ENCODE measurements around the gene ZNF516.

The ZNF516 gene

GRCh38 chr18:76405681-76406356, 89.2 kb downstream of the ZNF516 start:
- no peak for DNase-seq (ENCODE audit: low read depth)

GRCh38 chr18:76405280-76405679, 89.8 kb downstream of the ZNF516 start:
- no peak for DNase-seq (ENCODE audit: low read depth)
- TF ChIP-seq CTCF (IDR thresholded peaks at IDR 0.05; ENCODE audit: control insufficient read depth, extremely low read depth, insufficient read depth), result no peak
- no peak overlapping the region for H3K4me3 ChIP-seq (ENCODE audit: low read depth, low read length)

More at GRCh38 chr18:76405681-76406356, 89.2 kb downstream of the ZNF516 start:
- H3K4me3 ChIP-seq (ENCODE audit: low read depth, low read length), result no peak overlapping the region
- peak; percentile 75 for TF ChIP-seq CTCF (IDR thresholded peaks at IDR 0.05; ENCODE audit: control insufficient read depth, extremely low read depth, insufficient read depth)

- TF ChIP-seq CTCF (IDR thresholded peaks at IDR 0.05; ENCODE audit: control insufficient read depth, extremely low read depth, insufficient read depth), result no peak
- no peak for DNase-seq (ENCODE audit: low read depth)
- H3K4me3 ChIP-seq (ENCODE audit: low read depth, low read length), result no peak overlapping the region
Observed at GRCh38 chr18:76404345-76404831, 90.7 kb downstream of the ZNF516 start.

- DNase-seq (ENCODE audit: low read depth), result no peak
- H3K4me3 ChIP-seq (ENCODE audit: low read depth, low read length), result no peak overlapping the region
- no peak for TF ChIP-seq CTCF (IDR thresholded peaks at IDR 0.05; ENCODE audit: control insufficient read depth, extremely low read depth, insufficient read depth)
Observed at GRCh38 chr18:76402026-76402990, 92.7 kb downstream of the ZNF516 start.

- no peak for DNase-seq (ENCODE audit: low read depth)
- H3K4me3 ChIP-seq (ENCODE audit: low read depth, low read length), result no peak overlapping the region
- no peak for TF ChIP-seq CTCF (IDR thresholded peaks at IDR 0.05; ENCODE audit: control insufficient read depth, extremely low read depth, insufficient read depth)
Observed at GRCh38 chr18:76401498-76401897, 93.5 kb downstream of the ZNF516 start.

GRCh38 chr18:76399613-76400391, 95.2 kb downstream of the ZNF516 start:
- TF ChIP-seq CTCF (IDR thresholded peaks at IDR 0.05; ENCODE audit: control insufficient read depth, extremely low read depth, insufficient read depth), result no peak
- no peak for DNase-seq (ENCODE audit: low read depth)
- H3K4me3 ChIP-seq (ENCODE audit: low read depth, low read length), result no peak overlapping the region
